Skin epidermis (tissue), 12 donors: ENCODE measurements around the gene COL23A1.

Source experiments
- H3K27ac ChIP-seq, 21 experiments: fragments of 200-600 bp; sonication (generic) in 11 of 21; one replicate each; pipeline ENCODE4 v1.5.0; 2020; ENCODE audit warnings: mild to moderate bottlenecking in 3 of 21, inconsistent platforms in 2 of 21, moderate library complexity in 2 of 21
- H3K4me3 ChIP-seq, 7 experiments: fragments of 200-600 bp; sonication (generic) in 2 of 7; one replicate each; pipeline ENCODE4 v1.5.0; 2020; ENCODE audit warnings: inconsistent platforms in 2 of 7, mild to moderate bottlenecking in 2 of 7, moderate library complexity in 1 of 7

The COL23A1 gene

DNA sequence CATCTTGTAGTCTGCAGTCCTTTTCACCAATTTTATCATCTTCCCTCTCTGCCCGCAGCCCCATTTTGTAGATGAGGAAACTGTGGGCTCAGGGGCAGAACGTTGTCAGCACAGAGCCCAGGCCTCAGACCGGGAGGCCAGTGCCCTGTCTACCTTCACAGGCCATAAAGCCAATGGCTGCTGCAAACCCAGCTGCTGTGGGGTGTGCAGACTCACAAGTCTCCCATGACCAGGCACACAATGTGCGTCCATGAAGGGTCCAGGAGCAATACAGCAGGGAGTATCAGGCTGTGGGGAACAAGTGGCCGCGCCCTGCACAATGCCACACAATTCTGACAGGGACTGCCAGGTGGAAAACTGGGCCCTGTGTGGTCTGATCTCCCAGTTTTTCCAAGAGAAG lies 71.0 kb downstream of the COL23A1 start:
- Histone ChIP-seq H3K4me3 (no peak overlapping the region), H3K27ac (no peak overlapping the region)

- Histone ChIP-seq H3K27ac (no peak overlapping the region), H3K4me3 (no peak overlapping the region)
These were observed 73.5 kb downstream of the COL23A1 start for GRCh38 chr5:178516504-178517235.

- Histone ChIP-seq H3K27ac (no peak overlapping the region), H3K4me3 (no peak overlapping the region)
These were observed 74.3 kb downstream of the COL23A1 start for GRCh38 chr5:178515776-178516503.

DNA sequence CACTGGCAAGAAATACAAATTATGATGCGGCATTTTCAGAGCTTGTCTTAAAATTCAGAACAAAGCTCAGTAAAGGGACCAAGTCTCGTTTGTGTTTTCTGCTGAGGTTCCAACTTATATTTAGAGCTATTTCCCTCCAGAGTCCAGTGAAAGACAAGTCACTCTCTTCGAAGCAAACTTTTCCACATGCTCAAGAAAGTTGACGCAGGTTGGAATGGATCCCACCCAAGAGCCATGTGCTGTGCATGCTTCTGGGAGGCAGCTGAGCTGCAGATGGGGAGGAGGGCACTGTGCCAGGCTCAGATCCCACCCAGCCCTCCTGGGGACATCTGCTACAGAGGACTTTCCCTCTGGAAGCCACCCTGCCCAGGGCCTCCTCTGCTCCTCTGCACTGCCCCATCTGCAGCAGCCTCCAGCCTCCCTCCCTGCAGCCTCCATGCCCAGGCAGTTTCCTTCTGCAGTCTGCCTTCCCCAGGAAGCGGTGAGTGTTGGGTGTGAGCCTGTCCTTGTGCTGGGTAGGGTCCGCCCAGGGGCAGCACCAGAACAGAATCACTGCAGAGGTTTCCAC lies 75.3 kb downstream of the COL23A1 start:
- no peak overlapping the region for H3K27ac ChIP-seq

DNA sequence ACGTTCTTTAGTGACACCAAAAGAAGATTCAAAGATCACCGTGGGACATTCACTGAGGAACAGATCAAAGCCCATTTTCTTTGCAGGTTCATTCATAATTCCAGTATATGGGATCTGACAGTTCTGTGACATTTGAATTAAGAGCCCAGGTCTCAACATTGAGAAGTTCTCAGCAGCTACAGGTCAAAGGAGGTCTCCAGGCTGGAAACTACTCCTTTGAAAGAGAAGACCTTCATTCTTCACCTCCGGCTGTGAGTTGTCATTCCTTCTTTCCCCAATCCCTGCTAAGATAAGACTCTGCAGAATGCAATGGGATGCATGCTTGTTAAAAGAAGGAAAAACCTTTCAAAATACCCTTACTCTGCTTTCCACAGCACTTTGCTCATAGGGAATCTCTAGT lies 79.0 kb downstream of the COL23A1 start:
- no peak overlapping the region for H3K27ac ChIP-seq
- no peak overlapping the region for H3K4me3 ChIP-seq

More for the DNA sequence above, 75.3 kb downstream of the COL23A1 start:
- no peak overlapping the region for H3K4me3 ChIP-seq

DNA sequence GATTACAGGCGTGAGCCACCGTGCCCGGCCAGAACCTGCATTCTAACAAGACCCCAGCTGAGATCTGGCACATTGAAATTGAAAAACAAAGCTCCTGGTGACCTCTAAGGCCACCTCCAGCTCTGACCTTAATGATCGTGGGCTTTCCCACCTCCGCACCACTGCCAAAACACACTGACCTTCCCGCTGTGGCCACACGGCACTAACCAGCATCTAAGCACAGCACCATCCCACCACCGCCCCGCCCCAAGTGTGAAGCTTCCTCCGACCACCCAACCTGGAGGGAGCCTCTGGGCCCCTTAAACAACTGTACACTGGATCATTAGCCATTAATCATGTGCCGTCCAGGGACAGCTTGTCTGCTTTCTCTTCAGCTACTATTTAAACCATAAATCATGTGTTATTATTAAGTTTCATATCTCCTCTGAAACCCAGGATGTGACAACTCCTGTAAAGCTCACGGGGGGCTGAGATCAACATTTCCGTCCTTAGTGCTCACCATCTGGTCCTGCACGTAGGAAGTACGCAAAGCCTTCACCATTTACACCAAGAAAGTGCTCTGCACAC lies 80.6 kb downstream of the COL23A1 start:
- Histone ChIP-seq H3K27ac (no peak overlapping the region), H3K4me3 (no peak overlapping the region)

- H3K4me3 ChIP-seq = no peak overlapping the region
These were observed 82.9 kb downstream of the COL23A1 start for GRCh38 chr5:178507151-178507932.

GRCh38 chr5:178505639-178506407 lies 84.4 kb downstream of the COL23A1 start:
- H3K4me3 ChIP-seq = no peak overlapping the region
- H3K27ac ChIP-seq = no peak overlapping the region

More at GRCh38 chr5:178507151-178507932, 82.9 kb downstream of the COL23A1 start:
- H3K27ac ChIP-seq = no peak overlapping the region

DNA sequence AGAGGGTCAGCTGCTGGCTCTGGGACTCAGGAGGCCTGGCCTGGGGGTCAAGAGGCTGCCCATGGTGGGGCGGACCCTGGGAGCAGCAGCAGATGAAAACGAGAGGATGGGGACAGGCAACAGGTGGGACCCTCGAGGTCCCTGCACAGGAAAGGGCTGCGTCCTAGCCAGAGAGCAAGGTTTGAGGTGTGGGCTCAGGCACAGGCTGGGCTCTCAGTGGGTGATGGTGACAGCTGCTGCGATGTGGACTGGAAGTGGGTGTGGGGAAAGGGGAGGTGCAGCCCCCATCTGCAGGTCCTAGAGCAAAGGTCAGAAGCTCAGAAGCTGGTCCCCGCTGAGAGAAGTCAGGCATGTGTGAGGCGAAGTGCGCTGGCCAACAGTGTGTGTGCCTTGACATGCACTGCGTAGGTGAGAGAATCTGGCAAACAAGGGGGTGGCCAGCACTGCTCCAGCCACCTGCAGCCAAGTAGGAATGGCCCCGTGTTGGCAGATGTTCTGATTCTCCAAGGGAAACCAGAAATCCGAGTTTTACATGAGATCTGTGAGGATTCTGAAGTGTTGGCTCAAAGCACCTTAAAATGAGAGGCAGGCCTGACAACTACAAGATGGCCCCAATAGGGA lies 85.7 kb downstream of the COL23A1 start:
- Histone ChIP-seq H3K4me3 (no peak overlapping the region), H3K27ac (no peak overlapping the region)

DNA sequence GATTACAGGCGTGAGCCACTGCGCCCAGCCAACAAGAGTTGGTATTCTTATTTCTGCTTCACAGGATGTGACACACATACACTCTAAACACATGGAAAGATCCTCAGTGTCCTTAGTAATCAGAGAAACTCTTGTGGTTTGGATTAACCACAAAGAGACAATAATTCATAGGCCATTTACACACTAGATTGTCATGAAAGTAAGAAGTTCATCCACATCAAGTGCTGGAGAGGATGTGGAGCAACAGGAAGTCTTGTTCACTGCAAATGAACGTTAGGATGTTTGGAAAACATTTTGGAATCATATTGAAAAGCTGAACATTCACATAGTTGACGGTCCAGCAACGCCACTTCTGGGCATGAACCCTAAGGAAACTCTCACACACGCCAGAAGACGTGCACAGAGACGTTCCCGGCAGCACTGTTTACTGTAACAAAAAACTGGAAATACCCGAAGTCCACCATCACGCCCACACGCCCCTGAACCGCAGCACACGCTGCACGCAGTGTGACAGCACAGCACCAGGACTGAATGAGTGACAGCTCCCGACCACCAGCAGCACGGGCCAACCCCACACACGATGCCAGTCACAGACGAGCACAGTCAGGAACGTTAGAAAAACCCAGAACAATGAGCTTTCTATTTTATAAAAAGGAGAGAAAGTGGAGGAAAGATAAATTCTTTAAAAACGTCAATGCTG lies 87.6 kb downstream of the COL23A1 start:
- no peak overlapping the region for H3K27ac ChIP-seq
- H3K4me3 ChIP-seq = no peak overlapping the region

DNA sequence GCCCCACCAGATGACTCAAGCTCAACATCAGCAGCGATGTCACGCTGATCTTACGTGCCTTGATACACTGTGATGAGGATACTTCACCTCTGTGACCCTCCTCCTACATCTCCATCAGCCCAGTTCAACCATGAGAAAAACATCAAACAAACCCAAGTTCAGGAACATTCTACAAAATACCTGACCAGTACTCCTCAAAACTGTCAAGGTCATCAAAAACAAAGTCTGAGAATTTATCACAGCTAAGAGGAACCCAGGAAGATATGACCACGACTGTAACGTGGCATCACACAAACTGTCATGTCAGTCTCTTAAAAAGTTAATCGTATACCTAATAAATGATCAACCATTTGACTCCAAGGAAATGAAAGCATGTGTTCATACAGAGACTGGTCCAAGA lies 90.8 kb downstream of the COL23A1 start:
- no peak overlapping the region for H3K4me3 ChIP-seq
- no peak overlapping the region for H3K27ac ChIP-seq

DNA sequence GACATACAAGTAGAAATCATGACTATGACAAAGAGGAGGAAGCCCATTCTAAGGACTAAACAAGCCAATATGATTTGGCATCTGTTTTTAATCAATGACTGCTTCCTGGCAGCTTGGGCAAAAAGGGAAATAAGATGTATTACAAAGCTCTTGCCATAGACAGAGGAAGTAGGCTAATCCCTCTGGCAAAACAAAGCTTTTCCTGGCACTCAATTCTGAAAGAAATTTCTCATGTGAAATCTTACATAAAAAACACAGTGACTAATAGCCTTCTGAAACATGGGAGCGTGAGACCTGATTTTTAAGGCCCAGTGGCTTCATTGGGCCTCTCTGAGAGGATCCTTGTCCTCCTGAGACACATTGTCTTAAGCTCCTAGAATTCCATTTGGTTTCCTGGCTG lies 93.6 kb downstream of the COL23A1 start:
- H3K4me3 ChIP-seq = no peak overlapping the region
- H3K27ac ChIP-seq = peak overlapping the region in 13 of 21 experiments; percentile 18 to 85 (median 47)

DNA sequence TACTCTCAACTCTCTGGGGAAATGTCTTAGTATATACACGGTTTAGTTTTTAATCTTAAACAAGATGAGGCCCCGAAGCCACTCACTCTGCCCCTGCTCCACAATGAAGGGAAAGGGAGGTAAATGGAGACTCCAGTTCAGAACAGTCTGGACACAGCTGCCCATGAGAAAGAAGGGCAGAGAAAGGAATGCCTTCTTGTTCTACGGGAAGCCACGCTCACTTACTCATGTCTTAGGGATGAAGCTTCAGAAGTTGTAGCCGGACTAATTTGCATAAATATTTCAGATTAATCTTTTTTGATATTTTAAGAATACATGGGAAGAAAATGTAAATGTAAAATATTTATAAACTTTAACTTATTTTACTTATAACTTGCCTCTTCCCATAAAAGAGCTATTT lies 94.0 kb downstream of the COL23A1 start:
- H3K4me3 ChIP-seq = no peak overlapping the region
- peak overlapping the region in 4 of 21 experiments; percentile 11 to 85 (median 33) for H3K27ac ChIP-seq

DNA sequence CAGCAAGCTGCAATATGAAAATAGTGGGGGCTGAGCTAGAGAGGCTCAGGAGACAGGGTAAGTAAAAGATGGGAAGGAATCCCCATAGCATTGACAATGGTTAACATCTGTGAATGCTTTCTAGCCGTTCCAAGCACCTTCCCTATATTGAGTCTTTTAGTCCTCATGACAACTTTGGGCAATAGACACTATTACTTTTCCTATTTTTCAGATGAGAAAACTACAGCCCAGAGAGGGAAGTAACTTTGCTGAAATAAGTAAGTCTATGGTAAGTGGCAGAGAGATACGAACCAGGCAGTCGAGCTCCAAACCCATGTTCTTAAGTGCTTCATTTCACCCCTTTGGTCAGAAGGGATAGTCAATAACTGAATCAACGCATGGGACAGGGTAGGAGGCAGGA lies 94.5 kb downstream of the COL23A1 start:
- Histone ChIP-seq H3K27ac (peak overlapping the region in 4 of 21 experiments; percentile 11 to 85 (median 33)), H3K4me3 (no peak overlapping the region)

DNA sequence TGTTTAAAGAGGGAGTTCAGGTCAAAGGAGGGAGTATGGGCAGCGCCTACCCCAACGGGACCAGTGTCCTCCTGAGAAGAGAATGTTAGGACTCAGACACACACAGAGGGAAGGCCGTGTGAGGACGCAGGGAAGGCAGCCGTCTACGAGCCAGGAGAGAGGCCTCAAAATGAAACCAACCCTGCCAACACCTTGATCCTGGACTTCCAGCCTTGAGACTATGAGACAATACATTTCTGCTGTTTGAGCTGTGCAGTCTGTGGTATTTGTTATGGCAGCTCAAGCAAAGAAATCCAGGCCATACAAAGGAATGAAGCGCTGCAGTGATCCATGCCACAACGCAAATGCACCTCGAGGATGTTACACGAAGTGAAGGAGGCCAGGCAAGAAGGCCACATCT lies 97.9 kb downstream of the COL23A1 start:
- Histone ChIP-seq H3K4me3 (no peak overlapping the region), H3K27ac (no peak overlapping the region)

GRCh38 chr5:178490935-178491652 lies 99.1 kb downstream of the COL23A1 start:
- Histone ChIP-seq H3K4me3 (no peak overlapping the region), H3K27ac (no peak overlapping the region)

- Histone ChIP-seq H3K27ac (peak overlapping the region in 3 of 21 experiments; percentile 17 to 42 (median 35)), H3K4me3 (no peak overlapping the region)
These were observed 100.8 kb downstream of the COL23A1 start for GRCh38 chr5:178489271-178489976.
